Neural progenitor cell (in vitro differentiated cells): ENCODE data around the gene DTNA. TPM values are rescaled to one million over a fixed set of nuclear protein-coding genes. Genes with fewer than 3 reads are reported as not detected.
"Not testable (repeated sequence)": the region's sequence is repeated elsewhere in the genome, so short reads cannot be mapped to it uniquely, and the experiment has no call there.

ENCODE experiments used
- DNase-seq: peaks from one replicate; pipeline ENCODE4 v3.0.0-alpha.2; 2016; ENCODE audit warnings: low spot score
- H2AFZ ChIP-seq: fragments of 200-600 bp; sonication (generic); replicated peaks from 2 replicates; pipeline ENCODE4 v1.6.1; 2016; ENCODE audit warnings: antibody characterized with exemption
- H3F3A ChIP-seq: fragments of 200-600 bp; sonication (generic); 2 replicates; pipeline ENCODE4 v1.6.1; 2016; ENCODE audit warnings: antibody characterized with exemption, low read depth
- H3K27ac ChIP-seq: fragments of 200-600 bp; sonication (generic); 2 replicates; pipeline ENCODE4 v1.5.1; 2016; ENCODE audit warnings: mild to moderate bottlenecking
- H3K27me3 ChIP-seq: fragments of 200-600 bp; sonication (generic); 2 replicates; pipeline ENCODE4 v1.6.1; 2016; ENCODE audit warnings: mild to moderate bottlenecking, moderate library complexity
- H3K36me3 ChIP-seq: fragments of 200-600 bp; sonication (generic); 2 replicates; pipeline ENCODE4 v1.5.1; 2016
- H3K4me1 ChIP-seq: fragments of 200-600 bp; sonication (generic); 2 replicates; pipeline ENCODE4 v1.6.1; 2016; ENCODE audit warnings: mixed run types
- H3K4me2 ChIP-seq: fragments of 200-600 bp; sonication (generic); 2 replicates; pipeline ENCODE4 v1.6.1; 2016
- H3K4me3 ChIP-seq: fragments of 200-600 bp; sonication (generic); 2 replicates; pipeline ENCODE4 v1.5.1; 2016
- H3K79me2 ChIP-seq: fragments of 200-600 bp; sonication (generic); 2 replicates; pipeline ENCODE4 v1.6.1; 2016; ENCODE audit warnings: low read depth
- H3K9ac ChIP-seq: fragments of 200-600 bp; sonication (generic); 2 replicates; pipeline ENCODE4 v1.6.1; 2016
- H3K9me3 ChIP-seq: fragments of 200-600 bp; sonication (generic); 2 replicates; pipeline ENCODE4 v1.5.1; 2016; ENCODE audit warnings: low read depth
- H4K20me1 ChIP-seq: fragments of 200-600 bp; sonication (generic); 2 replicates; pipeline ENCODE4 v1.6.1; 2016; ENCODE audit warnings: low read depth
- H3K27ac Mint-ChIP-seq: 3 replicates; pipeline ENCODE4 v1.8.0; 2021; ENCODE audit warnings: mixed read lengths
- H3K27me3 Mint-ChIP-seq: 2 replicates; pipeline ENCODE4 v1.8.0; 2022; ENCODE audit warnings: low read depth, mild to moderate bottlenecking, inconsistent platforms, moderate library complexity, mixed read lengths; ENCODE audit not compliant: insufficient read depth
- H3K36me3 Mint-ChIP-seq: 3 replicates; pipeline ENCODE4 v1.8.0; 2021; ENCODE audit warnings: mixed read lengths
- H3K4me1 Mint-ChIP-seq: 3 replicates; pipeline ENCODE4 v1.8.0; 2021; ENCODE audit warnings: mixed read lengths
- H3K4me3 Mint-ChIP-seq: 3 replicates; pipeline ENCODE4 v1.8.0; 2021; ENCODE audit warnings: mild to moderate bottlenecking, moderate library complexity, mixed read lengths
- H3K9me3 Mint-ChIP-seq: 3 replicates; pipeline ENCODE4 v1.8.0; 2020; ENCODE audit warnings: mixed read lengths
- CTCF ChIP-seq: fragments of 200-600 bp; sonication (generic); IDR thresholded peaks from 2 replicates; pipeline ENCODE4 v1.5.1; 2017; ENCODE audit warnings: antibody characterized with exemption, mild to moderate bottlenecking
- EZH2 ChIP-seq: fragments of 200-600 bp; sonication (generic); IDR thresholded peaks from 2 replicates; pipeline ENCODE4 v1.6.1; 2017; ENCODE audit warnings: antibody characterized with exemption, mild to moderate bottlenecking, moderate library complexity
- EZH2phosphoT487 ChIP-seq: fragments of 200-600 bp; sonication (generic); IDR thresholded peaks from 2 replicates; pipeline ENCODE4 v1.6.1; 2017; ENCODE audit warnings: antibody characterized with exemption
- total RNA-seq: library from RNA; depleted of rRNA; stranded (reverse); fragments of >200 nt; gene quantifications from 2 replicates; pipeline ENCODE4 v1.2.3, GENCODE V29; 2015; ENCODE audit warnings: low replicate concordance

The DTNA gene
- total RNA-seq, 1 donor from 2014 or later, result 15.0 TPM

- peaks cover 6% of the 10 kb centered on the region for H3K4me1 ChIP-seq
- no peaks in the 10 kb centered on the region for H3K27me3 ChIP-seq
- no peak overlapping the region for H3K27ac ChIP-seq
- H3K4me3 ChIP-seq, result no peak overlapping the region
- H3F3A ChIP-seq, result peaks cover 5% of the 10 kb centered on the region
- Mint-ChIP-seq H3K9me3 (peaks cover 23% of the 10 kb centered on the region), H3K36me3 (peaks cover 33% of the 10 kb centered on the region), H3K27me3 (peaks cover 2% of the 10 kb centered on the region), H3K4me1 (no peaks in the 10 kb centered on the region), H3K4me3 (no peak overlapping the region), H3K27ac (no peak overlapping the region)
- H3K36me3 ChIP-seq, result no peaks in the 10 kb centered on the region
- H2AFZ ChIP-seq, result no peak overlapping the region
- H3K9ac ChIP-seq, result no peak overlapping the region
- H3K9me3 ChIP-seq, result no peaks in the 10 kb centered on the region
- no peak for DNase-seq
- no peaks in the 10 kb centered on the region for H3K79me2 ChIP-seq
- no peak for TF ChIP-seq EZH2
- TF ChIP-seq EZH2phosphoT487, result no peak
- TF ChIP-seq CTCF, result no peak
- H3K4me2 ChIP-seq, result no peak overlapping the region
- no peaks in the 10 kb centered on the region for H4K20me1 ChIP-seq
These were observed 182.3 kb downstream of the DTNA start for GRCh38 chr18:34892379-34892778.

GRCh38 chr18:34893239-34893638, 183.1 kb downstream of the DTNA start:
- Histone ChIP-seq H3K27ac (no peak overlapping the region), H3K4me3 (no peak overlapping the region), H3F3A (peaks cover 5% of the 10 kb centered on the region), H3K36me3 (no peaks in the 10 kb centered on the region), H3K9ac (no peak overlapping the region), H2AFZ (no peak overlapping the region), H3K27me3 (no peaks in the 10 kb centered on the region), H3K79me2 (no peaks in the 10 kb centered on the region), H4K20me1 (no peaks in the 10 kb centered on the region), H3K4me2 (no peak overlapping the region), H3K4me1 (peaks cover 6% of the 10 kb centered on the region), H3K9me3 (no peaks in the 10 kb centered on the region)
- Mint-ChIP-seq H3K4me3 (no peak overlapping the region), H3K4me1 (no peaks in the 10 kb centered on the region), H3K27ac (no peak overlapping the region), H3K36me3 (peaks cover 29% of the 10 kb centered on the region), H3K27me3 (peaks cover 2% of the 10 kb centered on the region), H3K9me3 (peaks cover 25% of the 10 kb centered on the region)
- no peak for DNase-seq
- TF ChIP-seq CTCF, result no peak

- Histone ChIP-seq H3K4me1 (no peaks in the 10 kb centered on the region), H3K36me3 (no peaks in the 10 kb centered on the region), H3K9me3 (no peaks in the 10 kb centered on the region), H3K4me2 (no peak overlapping the region), H3K9ac (no peak overlapping the region), H2AFZ (no peak overlapping the region), H4K20me1 (no peaks in the 10 kb centered on the region), H3F3A (no peaks in the 10 kb centered on the region), H3K27ac (no peak overlapping the region), H3K79me2 (no peaks in the 10 kb centered on the region), H3K4me3 (no peak overlapping the region), H3K27me3 (no peaks in the 10 kb centered on the region)
- no peaks in the 10 kb centered on the region for H3K4me1 Mint-ChIP-seq
- no peaks in the 10 kb centered on the region for H3K36me3 Mint-ChIP-seq
- no peaks in the 10 kb centered on the region for H3K27me3 Mint-ChIP-seq
- no peak for DNase-seq
- peaks cover 6% of the 10 kb centered on the region for H3K9me3 Mint-ChIP-seq
- TF ChIP-seq EZH2 (no peak), CTCF (no peak)
- H3K27ac Mint-ChIP-seq, result no peak overlapping the region
- H3K4me3 Mint-ChIP-seq, result no peak overlapping the region
These were observed 191.2 kb downstream of the DTNA start for GRCh38 chr18:34901299-34901698.

- no peaks in the 10 kb centered on the region for H4K20me1 ChIP-seq
- H3K4me1 ChIP-seq, result no peaks in the 10 kb centered on the region
- no peak overlapping the region for H3K4me3 ChIP-seq
- no peak overlapping the region for H3K9ac ChIP-seq
- no peaks in the 10 kb centered on the region for H3K27me3 ChIP-seq
- Mint-ChIP-seq H3K4me1 (no peaks in the 10 kb centered on the region), H3K9me3 (peaks cover 6% of the 10 kb centered on the region), H3K4me3 (no peak overlapping the region), H3K27me3 (no peaks in the 10 kb centered on the region), H3K27ac (no peak overlapping the region), H3K36me3 (no peaks in the 10 kb centered on the region)
- no peak overlapping the region for H2AFZ ChIP-seq
- no peak overlapping the region for H3K27ac ChIP-seq
- no peak for TF ChIP-seq EZH2phosphoT487
- TF ChIP-seq EZH2, result no peak
- no peak for TF ChIP-seq CTCF
- no peaks in the 10 kb centered on the region for H3K36me3 ChIP-seq
- H3F3A ChIP-seq, result no peaks in the 10 kb centered on the region
- no peak for DNase-seq
- H3K79me2 ChIP-seq, result no peaks in the 10 kb centered on the region
- no peaks in the 10 kb centered on the region for H3K9me3 ChIP-seq
- no peak overlapping the region for H3K4me2 ChIP-seq
These were observed 194.9 kb downstream of the DTNA start for GRCh38 chr18:34904994-34905393.

GRCh38 chr18:34906985-34907384, 196.9 kb downstream of the DTNA start:
- not testable (repeated sequence) for H3F3A ChIP-seq, H2AFZ ChIP-seq, H3K27me3 Mint-ChIP-seq, H3K9ac ChIP-seq, H3K27ac Mint-ChIP-seq, H3K9me3 Mint-ChIP-seq, H3K36me3 ChIP-seq, DNase-seq, H3K4me3 Mint-ChIP-seq, H3K9me3 ChIP-seq, H3K36me3 Mint-ChIP-seq, H3K4me1 Mint-ChIP-seq, H4K20me1 ChIP-seq, H3K27ac ChIP-seq, H3K27me3 ChIP-seq, H3K79me2 ChIP-seq, H3K4me2 ChIP-seq, H3K4me3 ChIP-seq, H3K4me1 ChIP-seq
